ENCODE results near the gene TSGA10IP.

- TF ChIP-seq POLR2A (IDR thresholded peaks at IDR 0.05; ENCODE audit: low read length): no peak
- no peak for TF ChIP-seq GATA1 (IDR thresholded peaks at IDR 0.05; ENCODE audit: low read depth, low read length)
Measured at GRCh38 chr11:65931773-65932557, 13.3 kb upstream of the TSGA10IP start.
